MM.1S (cell line): Measurements from ENCODE around the gene CAMK2N1.

Experiments used
- DNase-seq: peaks from one replicate; pipeline ENCODE4 v3.0.0-alpha.2; 2015
- H2AFZ ChIP-seq: fragments of 300-600 bp; sonication (generic); 2 replicates; pipeline ENCODE4 v1.6.0; 2016; ENCODE audit warnings: antibody characterized with exemption, low read length
- H3F3A ChIP-seq: fragments of 300-600 bp; sonication (generic); 2 replicates; pipeline ENCODE4 v1.6.1; 2016; ENCODE audit warnings: mild to moderate bottlenecking, antibody characterized with exemption, low read length, moderate library complexity, mixed read lengths; ENCODE audit not compliant: insufficient read depth
- H3K27ac ChIP-seq: fragments of 300-600 bp; sonication (generic); 2 replicates; pipeline ENCODE4 v1.5.1; 2016; ENCODE audit warnings: mild to moderate bottlenecking, low read length
- H3K27me3 ChIP-seq: fragments of 300-600 bp; sonication (generic); replicated peaks from 2 replicates; pipeline ENCODE4 v1.6.0; 2016; ENCODE audit warnings: low read length; ENCODE audit not compliant: insufficient read depth
- H3K36me3 ChIP-seq: fragments of 300-600 bp; sonication (generic); replicated peaks from 2 replicates; pipeline ENCODE4 v1.6.1; 2016; ENCODE audit warnings: mild to moderate bottlenecking, low read length, mixed read lengths; ENCODE audit not compliant: insufficient read depth
- H3K4me1 ChIP-seq: fragments of 300-600 bp; sonication (generic); 2 replicates; pipeline ENCODE4 v1.6.1; 2016; ENCODE audit warnings: low read length, mixed read lengths
- H3K4me2 ChIP-seq: fragments of 300-600 bp; sonication (generic); 2 replicates; pipeline ENCODE4 v1.6.0; 2016; ENCODE audit warnings: low read depth, low read length
- H3K4me3 ChIP-seq: fragments of 300-600 bp; sonication (generic); 2 replicates; pipeline ENCODE4 v1.5.1; 2016; ENCODE audit warnings: low read length, mixed read lengths
- H3K79me2 ChIP-seq: fragments of 300-600 bp; sonication (generic); 2 replicates; pipeline ENCODE4 v1.6.1; 2016; ENCODE audit warnings: mixed run types, low read length, mixed read lengths
- H3K9ac ChIP-seq: fragments of 300-600 bp; sonication (generic); 2 replicates; pipeline ENCODE4 v1.6.1; 2016; ENCODE audit warnings: low read length, mixed read lengths
- H3K9me2 ChIP-seq: fragments of 300-600 bp; sonication (generic); replicated peaks from 2 replicates; pipeline ENCODE4 v1.6.1; 2016; ENCODE audit warnings: mild to moderate bottlenecking, low read length, mixed read lengths; ENCODE audit not compliant: insufficient read depth
- H3K9me3 ChIP-seq: fragments of 300-600 bp; sonication (generic); replicated peaks from 2 replicates; pipeline ENCODE4 v1.6.1; 2016; ENCODE audit warnings: mild to moderate bottlenecking, low read length, mixed read lengths; ENCODE audit not compliant: insufficient read depth
- H4K20me1 ChIP-seq: fragments of 300-600 bp; sonication (generic); 2 replicates; pipeline ENCODE4 v1.6.1; 2016; ENCODE audit warnings: mild to moderate bottlenecking, low read length, moderate library complexity, mixed read lengths; ENCODE audit not compliant: insufficient read depth
- EZH2 ChIP-seq: fragments of 300-600 bp; sonication (generic); optimal IDR thresholded peaks from 2 replicates; pipeline ENCODE3; 2017; ENCODE audit warnings: low read depth, mild to moderate bottlenecking, antibody characterized with exemption, low read length, mixed read lengths
- EZH2phosphoT487 ChIP-seq: fragments of 300-600 bp; sonication (generic); IDR thresholded peaks from 2 replicates; pipeline ENCODE4 v1.6.1; 2018; ENCODE audit warnings: antibody characterized with exemption, low read length
- TF ChIP-seq, protein P1 (sequence below): fragments of 300-600 bp; sonication (generic); IDR thresholded peaks from 2 replicates; pipeline ENCODE4 v1.5.1; 2016; ENCODE audit warnings: antibody characterized with exemption, low read length, mixed read lengths

CAMK2N1 gene

DNA sequence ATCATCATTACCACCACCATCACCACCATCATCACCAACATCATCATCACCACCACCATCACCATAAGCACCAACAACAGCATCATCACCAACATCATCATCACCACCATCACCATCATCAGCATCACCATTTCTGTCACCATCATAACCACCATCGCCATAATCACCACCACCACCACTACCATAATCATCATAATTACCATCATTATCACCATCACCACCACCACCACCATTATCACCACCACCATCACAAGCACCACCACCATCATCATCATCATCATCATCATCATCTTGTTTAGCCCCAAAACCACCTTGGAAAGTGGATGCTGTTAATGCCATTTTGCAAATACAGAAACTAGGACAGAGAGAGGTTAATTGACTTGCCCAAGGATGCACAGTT lies 22.5 kb downstream of the CAMK2N1 start:
- Histone ChIP-seq H3K27me3 (peaks cover 78% of the 10 kb centered on the region), H2AFZ (no peak overlapping the region), H3K79me2 (no peaks in the 10 kb centered on the region), H3K36me3 (no peaks in the 10 kb centered on the region), H3K9me2 (no peaks in the 10 kb centered on the region), H4K20me1 (no peaks in the 10 kb centered on the region), H3K4me3 (no peak overlapping the region), H3K9ac (no peak overlapping the region), H3K9me3 (no peaks in the 10 kb centered on the region), H3K4me2 (no peak overlapping the region), H3F3A (no peaks in the 10 kb centered on the region), H3K4me1 (no peaks in the 10 kb centered on the region), H3K27ac (no peak overlapping the region)
- TF ChIP-seq EZH2phosphoT487 (no peak), EZH2 (no peak)
- TF ChIP-seq, protein P1, sequence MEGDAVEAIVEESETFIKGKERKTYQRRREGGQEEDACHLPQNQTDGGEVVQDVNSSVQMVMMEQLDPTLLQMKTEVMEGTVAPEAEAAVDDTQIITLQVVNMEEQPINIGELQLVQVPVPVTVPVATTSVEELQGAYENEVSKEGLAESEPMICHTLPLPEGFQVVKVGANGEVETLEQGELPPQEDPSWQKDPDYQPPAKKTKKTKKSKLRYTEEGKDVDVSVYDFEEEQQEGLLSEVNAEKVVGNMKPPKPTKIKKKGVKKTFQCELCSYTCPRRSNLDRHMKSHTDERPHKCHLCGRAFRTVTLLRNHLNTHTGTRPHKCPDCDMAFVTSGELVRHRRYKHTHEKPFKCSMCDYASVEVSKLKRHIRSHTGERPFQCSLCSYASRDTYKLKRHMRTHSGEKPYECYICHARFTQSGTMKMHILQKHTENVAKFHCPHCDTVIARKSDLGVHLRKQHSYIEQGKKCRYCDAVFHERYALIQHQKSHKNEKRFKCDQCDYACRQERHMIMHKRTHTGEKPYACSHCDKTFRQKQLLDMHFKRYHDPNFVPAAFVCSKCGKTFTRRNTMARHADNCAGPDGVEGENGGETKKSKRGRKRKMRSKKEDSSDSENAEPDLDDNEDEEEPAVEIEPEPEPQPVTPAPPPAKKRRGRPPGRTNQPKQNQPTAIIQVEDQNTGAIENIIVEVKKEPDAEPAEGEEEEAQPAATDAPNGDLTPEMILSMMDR: no peak
- DNase-seq: no peak

DNA sequence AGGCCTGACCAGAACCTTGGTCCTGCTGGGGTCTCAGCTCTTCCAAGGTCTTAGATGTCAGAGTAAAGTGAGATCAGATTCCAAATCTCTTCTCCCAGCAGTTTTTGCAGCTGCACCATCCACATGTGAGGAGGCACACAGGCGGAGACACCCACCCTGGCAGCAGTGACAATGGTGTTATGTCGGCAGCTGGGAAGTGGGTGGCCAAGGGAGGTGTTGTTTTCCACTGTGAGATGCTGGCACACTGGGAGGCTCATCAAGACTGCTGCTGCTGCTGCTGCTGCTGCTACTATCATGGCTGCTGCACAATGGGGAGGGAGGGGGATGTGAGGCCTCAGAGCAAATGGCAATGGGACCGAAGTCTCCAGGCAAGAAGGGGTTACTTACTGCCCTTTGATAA lies 23.6 kb downstream of the CAMK2N1 start:
- Histone ChIP-seq H3F3A (no peaks in the 10 kb centered on the region), H3K4me1 (no peaks in the 10 kb centered on the region), H2AFZ (no peak overlapping the region), H3K9me3 (no peaks in the 10 kb centered on the region), H3K27ac (no peak overlapping the region), H3K36me3 (no peaks in the 10 kb centered on the region), H4K20me1 (no peaks in the 10 kb centered on the region), H3K4me3 (no peak overlapping the region), H3K9ac (no peak overlapping the region), H3K27me3 (peaks cover 86% of the 10 kb centered on the region), H3K79me2 (no peaks in the 10 kb centered on the region), H3K9me2 (no peaks in the 10 kb centered on the region), H3K4me2 (no peak overlapping the region)
- TF ChIP-seq EZH2phosphoT487: no peak
- TF ChIP-seq, protein P1: no peak
- no peak for DNase-seq

DNA sequence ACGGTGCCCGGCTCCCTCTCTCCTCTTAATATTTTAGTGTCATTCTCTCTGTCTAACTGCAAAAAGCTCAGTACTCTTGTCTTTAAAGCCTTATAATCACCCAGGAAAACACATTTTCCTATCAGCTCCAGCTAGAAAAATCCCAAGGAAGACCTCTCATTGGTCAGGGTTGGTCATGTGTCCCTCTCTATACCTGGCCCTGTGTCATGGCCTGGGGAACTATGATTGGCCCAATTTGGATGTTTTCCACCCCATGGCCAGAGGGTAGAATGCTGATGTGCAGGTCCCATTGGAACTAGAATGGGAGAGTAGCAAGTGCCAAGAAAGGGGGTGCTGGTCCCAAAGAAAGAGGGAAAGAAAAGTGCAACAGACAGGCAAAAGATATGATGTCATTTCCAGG lies 27.3 kb downstream of the CAMK2N1 start:
- Histone ChIP-seq H3K79me2 (no peaks in the 10 kb centered on the region), H3K4me3 (no peak overlapping the region), H2AFZ (no peak overlapping the region), H3K27me3 (peaks cover 86% of the 10 kb centered on the region), H4K20me1 (no peaks in the 10 kb centered on the region), H3K9me3 (no peaks in the 10 kb centered on the region), H3K9me2 (no peaks in the 10 kb centered on the region), H3K9ac (no peak overlapping the region), H3F3A (no peaks in the 10 kb centered on the region), H3K4me2 (no peak overlapping the region), H3K27ac (no peak overlapping the region), H3K36me3 (no peaks in the 10 kb centered on the region), H3K4me1 (no peaks in the 10 kb centered on the region)
- DNase-seq: no peak
- TF ChIP-seq EZH2phosphoT487: no peak
- TF ChIP-seq EZH2: no peak
- TF ChIP-seq, protein P1: no peak
